HG02885 (cell line): ENCODE results near the gene LSP1.
A peak's percentile ranks its signal among the peaks of the same experiment; 100 is the strongest.

Experiments
- ATAC-seq: cut with Tn5 transposase; IDR thresholded peaks from one replicate; pipeline ENCODE4 v1.9.1; 2021; ENCODE audit warnings: mild to moderate bottlenecking; ENCODE audit not compliant: unreplicated experiment, poor library complexity

Gene LSP1

GRCh38 chr11:1847006-1847735 is 5.7 kb upstream of the LSP1 start:
- ATAC-seq, result no peak

- no peak for ATAC-seq
Measured at GRCh38 chr11:1847926-1848639, 4.8 kb upstream of the LSP1 start.

DNA sequence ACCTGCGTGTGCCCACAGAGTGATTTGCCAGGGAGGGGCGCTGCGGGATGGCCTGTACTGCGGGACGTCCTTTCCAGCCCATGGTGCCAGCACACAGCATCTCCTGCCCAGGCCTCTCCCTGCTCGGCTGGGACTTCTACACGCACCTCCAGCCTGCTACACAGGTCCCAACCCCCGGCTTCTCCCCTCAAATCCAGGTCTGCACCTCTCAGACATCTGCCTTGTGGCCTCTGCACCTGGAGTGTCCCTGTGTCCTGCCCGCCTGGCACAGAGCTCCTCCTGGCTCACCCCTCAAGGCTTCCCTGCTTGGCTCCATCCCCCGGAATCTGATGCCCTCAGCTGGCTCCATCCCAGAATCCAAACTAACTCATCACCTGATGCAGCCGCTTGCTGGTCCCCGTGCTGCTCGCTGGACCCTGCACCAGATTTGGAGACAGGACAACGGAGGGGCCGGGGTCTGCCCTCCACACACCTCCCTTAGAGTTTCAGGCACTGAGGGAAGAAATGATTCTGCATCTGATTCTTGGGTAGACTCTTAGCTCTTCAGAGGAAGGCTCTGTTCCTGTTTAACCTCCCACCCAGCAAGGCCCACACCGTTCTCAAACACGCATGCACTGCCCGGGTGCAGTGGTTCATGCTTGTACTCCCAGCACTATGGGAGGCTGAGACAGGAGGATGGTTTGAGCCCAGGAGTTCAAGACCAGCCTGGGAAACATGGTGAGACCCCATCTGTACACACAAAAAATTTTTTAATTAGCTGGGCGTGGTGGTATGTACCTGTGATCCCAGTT is 4.0 kb upstream of the LSP1 start:
- no peak for ATAC-seq

GRCh38 chr11:1851468-1852180 is 1.3 kb upstream of the LSP1 start:
- ATAC-seq, result no peak

- ATAC-seq, result no peak
Measured at GRCh38 chr11:1852271-1852876, 510 bp upstream of the LSP1 start.

GRCh38 chr11:1853376-1854131 is 670 bp downstream of the LSP1 start:
- ATAC-seq, result no peak

DNA sequence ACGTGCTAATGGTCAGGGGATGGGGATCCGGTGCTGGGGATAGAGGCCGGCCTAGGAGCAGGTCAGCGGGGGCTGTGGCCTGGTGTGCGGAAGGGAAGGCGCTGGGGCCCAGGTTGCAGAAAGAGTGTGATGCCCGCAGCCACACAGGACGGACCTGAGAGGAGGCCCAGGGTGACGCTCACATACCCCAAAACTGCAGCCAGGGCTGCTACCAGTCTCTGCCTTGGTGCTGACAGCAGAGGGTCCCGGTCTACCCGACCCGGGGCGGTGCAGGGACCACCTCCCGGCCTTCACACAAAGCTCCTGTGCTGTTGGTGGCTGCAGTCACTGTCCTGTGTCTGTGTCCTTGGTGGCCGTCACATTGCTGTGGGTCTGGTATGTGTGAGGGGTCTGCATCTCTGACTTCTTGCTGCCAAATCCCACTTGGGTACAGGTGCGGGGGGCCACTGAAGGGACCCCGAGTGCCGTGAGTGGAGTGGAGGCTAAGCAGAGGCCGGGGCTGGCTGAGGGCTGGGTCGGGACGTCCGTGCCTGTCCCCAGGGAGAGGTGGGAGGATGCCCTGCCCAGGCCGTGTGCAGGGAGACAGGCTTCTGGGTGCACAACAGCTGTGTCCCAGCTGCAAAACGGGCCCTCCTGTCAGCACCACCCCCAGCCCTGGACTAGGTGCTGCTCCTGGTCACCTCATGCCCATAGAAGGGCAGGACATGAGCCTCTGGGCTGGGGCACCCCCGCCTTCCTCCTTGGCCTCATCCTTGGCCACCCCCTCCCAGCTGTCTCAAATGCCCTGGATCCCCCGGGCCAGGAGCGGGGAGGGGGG is 1.5 kb downstream of the LSP1 start:
- peak; percentile 19 for ATAC-seq

DNA sequence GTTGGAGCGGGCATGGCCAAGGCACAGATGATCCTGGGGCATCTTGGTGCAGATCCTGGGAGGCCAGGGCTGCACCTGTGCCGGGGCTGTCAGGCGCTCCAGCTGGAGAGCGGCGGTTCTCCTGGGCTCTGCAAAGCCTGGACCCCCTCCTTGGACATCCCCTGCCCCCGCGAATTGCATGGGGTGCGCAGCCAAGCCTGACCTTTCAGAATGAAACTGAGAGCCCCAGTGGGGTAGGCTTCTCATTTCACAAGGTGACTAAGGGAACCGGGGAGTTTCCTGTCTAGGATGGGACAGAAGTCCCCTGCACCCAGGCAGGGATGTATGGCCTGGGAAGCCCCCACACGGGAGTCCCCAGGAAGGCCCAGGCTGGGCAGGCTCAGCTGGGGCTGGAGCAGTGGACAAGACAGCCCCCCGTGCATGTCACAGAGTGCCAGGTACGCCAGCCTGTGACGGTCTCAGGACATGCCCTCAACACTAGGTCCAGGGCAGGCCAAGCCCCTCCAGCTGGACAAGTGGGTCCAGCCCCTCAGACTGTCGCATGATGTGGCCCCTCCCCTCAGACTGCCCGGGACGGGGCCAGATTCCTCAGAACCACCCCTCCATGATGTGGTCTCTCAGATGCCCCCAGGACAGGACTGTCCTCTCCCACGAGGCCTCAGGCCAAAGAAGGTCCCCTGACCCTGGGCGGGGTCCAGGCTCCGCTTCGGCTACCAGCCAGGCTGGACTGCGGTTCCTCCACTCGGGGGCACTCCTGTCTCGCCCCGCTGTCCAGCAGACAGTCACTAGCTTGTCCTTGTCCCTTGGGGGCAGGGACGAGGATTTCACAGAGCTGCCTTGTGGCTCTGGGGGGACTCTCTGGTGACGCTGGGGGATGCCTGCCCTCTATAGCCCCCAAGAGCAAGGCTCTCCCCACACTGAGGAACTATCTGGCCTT is 2.3 kb downstream of the LSP1 start:
- peak; percentile 33 for ATAC-seq

GRCh38 chr11:1855886-1856265 is 3.0 kb downstream of the LSP1 start:
- no peak for ATAC-seq

DNA sequence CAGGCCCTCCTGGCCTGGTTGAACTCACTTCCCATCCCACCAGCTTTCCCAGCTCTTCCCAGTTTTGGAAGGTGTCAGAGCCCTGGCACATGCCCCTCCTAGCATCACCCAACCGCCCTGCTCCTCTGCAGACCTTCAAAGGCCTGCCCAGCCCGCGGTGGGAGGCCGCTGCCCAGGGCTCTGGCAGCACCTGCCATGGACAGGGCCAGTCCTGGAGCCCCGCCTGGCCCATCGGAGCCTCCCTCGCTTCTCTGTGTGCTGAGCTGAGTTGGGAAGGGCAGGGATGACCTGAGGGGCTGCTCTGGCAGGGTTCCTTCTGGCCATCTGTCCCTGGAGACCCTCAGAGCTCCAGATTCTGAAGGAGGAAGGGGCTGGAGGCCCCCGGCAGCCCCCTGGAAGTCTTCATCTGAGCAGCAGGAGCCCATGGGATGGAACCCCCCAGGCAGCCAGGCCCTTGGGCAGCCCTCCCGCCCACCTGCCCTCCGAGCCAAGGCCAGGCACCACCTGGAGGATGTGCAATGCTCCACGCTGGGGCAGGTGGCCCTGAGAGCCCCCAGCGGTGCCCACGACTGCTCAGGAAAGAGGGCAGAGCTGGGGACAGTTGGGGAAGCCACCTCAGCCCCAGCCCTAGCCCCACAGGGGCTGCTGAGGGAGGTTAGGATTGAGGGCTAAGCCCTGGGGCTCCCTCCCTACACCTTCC is 3.6 kb downstream of the LSP1 start:
- no peak for ATAC-seq

DNA sequence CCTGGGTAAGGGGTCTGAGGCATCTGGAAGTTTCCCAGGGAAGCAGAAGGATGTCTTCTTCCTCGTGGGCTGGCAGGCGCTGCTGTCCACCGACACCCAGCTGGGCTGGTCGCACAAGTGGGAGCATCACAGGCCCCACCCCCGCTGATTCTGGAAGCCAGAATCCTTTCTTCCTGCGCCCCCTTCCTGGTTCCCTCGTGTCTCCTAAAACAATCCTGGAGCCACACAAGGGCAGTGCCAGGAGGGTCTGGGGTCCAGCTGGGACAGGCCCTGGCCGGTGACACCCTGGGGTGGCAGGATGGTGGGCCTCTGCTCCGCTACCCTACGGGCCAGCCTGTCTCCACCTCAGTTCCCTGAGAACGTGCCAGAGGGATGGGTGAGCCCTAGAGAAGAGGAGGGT is 4.2 kb downstream of the LSP1 start:
- ATAC-seq, result no peak

- ATAC-seq, result no peak
Measured at GRCh38 chr11:1858154-1858553, 5.3 kb downstream of the LSP1 start.

GRCh38 chr11:1858576-1858975 is 5.7 kb downstream of the LSP1 start:
- no peak for ATAC-seq

DNA sequence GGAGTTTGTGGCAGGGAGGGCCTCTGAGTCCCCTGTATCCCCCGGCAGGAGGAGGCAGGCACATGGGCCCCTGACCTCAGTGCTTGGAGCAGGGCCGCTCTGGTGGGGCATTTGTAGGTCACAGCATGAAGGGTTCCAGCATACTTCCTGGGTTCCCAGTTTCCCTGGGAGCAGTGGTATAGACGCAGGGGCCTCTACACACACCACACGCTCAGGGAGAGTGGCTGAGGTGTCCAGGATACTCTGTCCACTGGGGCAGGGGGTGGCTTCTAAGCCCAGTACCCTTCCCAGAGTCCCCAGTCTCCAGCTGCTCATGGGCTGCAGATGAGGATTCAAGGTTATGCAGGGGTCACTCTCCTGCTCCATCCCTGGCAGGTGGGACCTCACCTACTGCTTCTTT is 6.1 kb downstream of the LSP1 start:
- ATAC-seq, result no peak

GRCh38 chr11:1860108-1860507 is 7.2 kb downstream of the LSP1 start:
- no peak for ATAC-seq

- ATAC-seq, result no peak
Measured at GRCh38 chr11:1861435-1862411, 8.8 kb downstream of the LSP1 start.
